Epithelial cell of esophagus (primary cell): ENCODE data around the gene EIF4H.

Source experiments
- DNase-seq: peaks from one replicate; pipeline ENCODE4 v3.0.0; 2010; ENCODE audit warnings: low read depth
- H3K4me3 ChIP-seq: 2 replicates; pipeline ENCODE4 v1.5.1; 2011; ENCODE audit warnings: mild to moderate bottlenecking, low read length, control low read depth
- TF ChIP-seq, protein P1 (sequence below): IDR thresholded peaks from 2 replicates; pipeline ENCODE4 v1.5.1; 2011; ENCODE audit warnings: low read depth, mild to moderate bottlenecking, low read length, control low read depth, inconsistent platforms; ENCODE audit not compliant: insufficient read depth; ENCODE audit errors: missing control alignments

EIF4H gene

DNA sequence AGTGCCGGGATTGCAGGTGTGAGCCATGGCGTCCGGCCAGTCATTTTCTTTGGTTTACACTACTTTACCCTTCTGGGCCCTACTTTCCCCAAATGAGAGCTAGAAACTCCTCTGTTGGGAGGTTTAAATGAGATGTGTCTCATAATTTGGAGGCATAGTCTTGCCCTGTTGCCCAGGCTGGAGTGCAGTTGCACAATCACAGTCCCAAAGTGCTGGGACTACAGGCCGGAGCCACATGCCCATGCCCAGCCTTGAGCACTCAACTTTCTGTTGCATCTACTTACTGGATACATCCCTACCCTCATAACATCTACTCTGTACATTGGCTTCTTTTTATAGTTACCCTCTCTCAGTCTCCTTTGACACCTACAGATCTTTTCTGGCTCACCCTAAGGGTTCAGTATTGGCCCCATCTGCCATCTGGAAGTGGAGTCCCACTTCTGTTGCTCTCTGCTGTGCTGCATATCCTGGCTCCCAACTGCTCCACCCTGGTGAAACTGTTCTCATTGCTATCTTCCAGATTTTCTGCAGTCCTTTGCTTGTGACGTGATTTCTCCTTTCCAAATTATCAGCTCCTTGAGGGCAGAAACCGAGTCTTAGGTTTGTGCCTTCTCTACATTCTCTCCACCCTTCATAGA is 8.4 kb downstream of the EIF4H start:
- no peak for DNase-seq
- no peak overlapping the region for H3K4me3 ChIP-seq
- TF ChIP-seq, protein P1, sequence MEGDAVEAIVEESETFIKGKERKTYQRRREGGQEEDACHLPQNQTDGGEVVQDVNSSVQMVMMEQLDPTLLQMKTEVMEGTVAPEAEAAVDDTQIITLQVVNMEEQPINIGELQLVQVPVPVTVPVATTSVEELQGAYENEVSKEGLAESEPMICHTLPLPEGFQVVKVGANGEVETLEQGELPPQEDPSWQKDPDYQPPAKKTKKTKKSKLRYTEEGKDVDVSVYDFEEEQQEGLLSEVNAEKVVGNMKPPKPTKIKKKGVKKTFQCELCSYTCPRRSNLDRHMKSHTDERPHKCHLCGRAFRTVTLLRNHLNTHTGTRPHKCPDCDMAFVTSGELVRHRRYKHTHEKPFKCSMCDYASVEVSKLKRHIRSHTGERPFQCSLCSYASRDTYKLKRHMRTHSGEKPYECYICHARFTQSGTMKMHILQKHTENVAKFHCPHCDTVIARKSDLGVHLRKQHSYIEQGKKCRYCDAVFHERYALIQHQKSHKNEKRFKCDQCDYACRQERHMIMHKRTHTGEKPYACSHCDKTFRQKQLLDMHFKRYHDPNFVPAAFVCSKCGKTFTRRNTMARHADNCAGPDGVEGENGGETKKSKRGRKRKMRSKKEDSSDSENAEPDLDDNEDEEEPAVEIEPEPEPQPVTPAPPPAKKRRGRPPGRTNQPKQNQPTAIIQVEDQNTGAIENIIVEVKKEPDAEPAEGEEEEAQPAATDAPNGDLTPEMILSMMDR = no peak

DNA sequence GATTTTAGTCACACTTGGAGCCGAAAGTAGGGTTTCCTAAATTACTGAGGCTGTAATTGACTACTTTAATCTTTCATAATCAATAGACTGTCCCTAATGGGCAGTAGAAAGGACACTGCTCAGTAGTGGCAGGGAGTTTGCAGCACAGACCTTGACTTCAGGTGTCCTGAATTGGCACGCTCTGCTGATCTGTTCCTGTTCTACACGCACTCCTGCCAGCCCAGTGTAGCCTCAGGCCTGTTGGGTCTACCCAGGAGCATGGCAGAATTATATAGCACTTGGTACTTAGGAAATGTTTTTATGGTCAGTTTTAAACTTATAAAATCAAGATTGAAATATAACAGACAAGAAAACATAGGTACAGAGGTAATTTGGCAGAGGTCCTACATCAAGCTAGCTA is 9.0 kb downstream of the EIF4H start:
- TF ChIP-seq, protein P1 = no peak
- no peak overlapping the region for H3K4me3 ChIP-seq
- peak; percentile 42 for DNase-seq

DNA sequence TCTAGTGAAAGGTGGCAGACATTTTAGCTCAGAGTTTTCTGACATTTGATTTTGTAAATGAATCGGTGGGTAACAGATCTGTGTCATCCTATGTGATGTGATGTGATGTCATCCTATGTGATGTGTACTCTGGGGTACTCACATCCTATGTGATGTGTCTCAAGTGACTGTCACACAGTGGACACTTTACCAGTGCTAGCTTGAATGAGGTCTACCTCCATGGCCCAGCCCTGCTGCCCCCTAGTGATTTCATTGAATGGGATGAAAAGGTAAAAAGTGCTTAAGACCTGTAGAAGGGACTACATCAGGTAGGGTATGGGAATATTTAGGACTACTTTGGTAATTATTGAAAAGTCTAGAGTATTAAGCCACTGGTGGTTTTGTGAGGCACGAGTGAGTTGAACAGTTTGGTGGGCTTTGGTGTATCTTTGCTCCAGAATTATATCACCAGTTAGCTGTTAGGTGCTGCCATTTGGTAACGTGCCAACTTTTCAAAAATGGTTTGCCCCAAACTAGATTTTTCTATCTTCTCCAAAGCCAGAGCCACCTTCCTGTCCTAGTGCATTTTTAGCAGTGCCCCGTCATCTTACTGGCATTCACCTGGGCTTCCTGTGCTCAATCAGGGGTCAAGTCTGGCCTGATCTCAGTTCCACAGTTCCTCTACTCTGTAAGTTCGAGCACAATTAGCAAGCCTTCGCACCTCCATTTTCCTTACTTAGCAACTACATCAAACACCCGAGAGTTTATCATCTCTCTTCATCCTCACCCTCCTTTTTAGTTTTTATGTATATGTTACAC is 9.7 kb downstream of the EIF4H start:
- DNase-seq = peak; percentile 41
- TF ChIP-seq, protein P1 = peak; percentile 36
- no peak overlapping the region for H3K4me3 ChIP-seq

DNA sequence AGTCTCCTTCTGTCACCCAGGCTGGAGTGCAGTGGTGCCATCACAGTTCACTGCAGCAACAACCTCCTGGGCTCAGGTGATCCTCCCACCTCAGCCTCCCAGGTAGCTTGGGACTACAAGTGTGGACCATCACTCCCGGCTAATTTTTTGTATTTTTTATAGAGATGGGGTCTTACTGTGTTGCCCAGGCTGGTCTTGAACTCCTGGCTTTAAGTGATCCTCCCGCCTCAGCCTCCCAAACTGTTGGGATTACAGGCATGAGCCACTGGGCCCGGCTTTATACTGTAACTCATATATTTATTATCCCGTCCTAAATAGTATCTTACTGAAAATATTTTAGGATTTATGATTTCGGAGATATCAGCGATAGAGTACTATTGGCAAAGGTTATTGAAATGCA is 10.9 kb downstream of the EIF4H start:
- TF ChIP-seq, protein P1 = no peak
- DNase-seq = no peak

DNA sequence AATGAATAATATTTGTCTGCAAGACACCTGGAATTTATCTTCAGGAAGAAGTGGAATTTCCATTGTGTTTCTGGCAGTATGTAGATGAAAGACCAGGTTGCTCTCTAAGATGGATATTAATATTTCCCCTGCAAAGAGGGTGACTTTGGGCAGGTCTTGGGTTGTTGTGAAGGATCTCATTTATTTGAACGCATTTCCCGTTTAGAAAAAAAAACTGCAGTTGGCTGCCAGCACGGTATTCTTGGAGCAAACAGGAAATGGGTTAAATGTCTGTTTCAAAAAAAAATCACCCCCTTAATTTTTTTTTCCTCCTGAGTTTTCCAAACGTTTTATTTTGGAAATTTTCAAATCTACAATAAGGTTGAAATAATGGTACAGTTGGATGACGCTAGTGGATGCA is 11.5 kb downstream of the EIF4H start:
- DNase-seq = no peak
- TF ChIP-seq, protein P1 = no peak
- H3K4me3 ChIP-seq = no peak overlapping the region

More for the DNA sequence above, 10.9 kb downstream of the EIF4H start:
- H3K4me3 ChIP-seq = no peak overlapping the region

DNA sequence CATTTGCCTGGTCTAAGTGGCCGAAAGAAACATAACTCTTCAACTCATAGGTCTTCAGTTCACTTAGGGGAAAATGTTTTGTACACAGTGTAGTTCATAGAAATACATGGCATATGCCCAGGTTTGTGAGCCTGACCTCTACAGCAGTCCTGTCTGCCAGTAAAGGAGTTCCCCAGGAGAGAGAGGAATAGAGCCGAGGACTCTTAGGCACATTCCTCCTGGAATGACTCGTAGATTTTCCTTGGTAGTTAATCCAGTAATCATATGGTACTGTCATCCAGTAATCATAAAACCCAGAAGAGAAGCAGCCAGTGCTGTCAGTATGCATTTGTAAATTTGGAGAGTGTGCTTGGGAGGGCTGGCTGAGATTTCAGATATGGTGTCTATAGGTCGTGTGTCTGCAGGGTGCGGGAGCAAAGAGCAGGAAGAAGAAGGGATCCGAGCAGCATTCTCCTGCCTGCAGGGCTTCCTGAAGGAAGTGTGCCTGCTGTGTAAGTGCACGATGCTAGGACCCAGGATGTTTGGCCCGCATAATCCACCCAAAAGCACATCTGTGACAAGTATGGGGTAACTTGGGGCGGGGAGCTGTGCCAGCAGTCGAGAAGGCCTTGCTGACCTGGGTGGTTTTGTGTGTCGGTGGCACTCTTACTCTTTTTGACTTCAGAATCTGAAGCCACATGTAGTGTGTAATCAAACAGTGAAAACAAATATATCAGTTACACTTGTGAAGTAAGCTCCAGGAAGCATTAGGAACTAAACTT is 13.9 kb downstream of the EIF4H start:
- TF ChIP-seq, protein P1 = no peak
- no peak overlapping the region for H3K4me3 ChIP-seq
- peak; percentile 51 for DNase-seq
